NCI-H460 (cell line): ENCODE measurements around the gene TPSB2. TPM values are rescaled to one million over a fixed set of nuclear protein-coding genes. Genes with fewer than 3 reads are reported as not detected.
"Not testable (repeated sequence)": the region's sequence is repeated elsewhere in the genome, so short reads cannot be mapped to it uniquely, and the experiment has no call there.

ENCODE experiments used
- DNase-seq: peaks from one replicate; pipeline ENCODE4 v3.0.0-alpha.2; 2016; ENCODE audit warnings: low read depth; ENCODE audit errors: extremely low read depth
- total RNA-seq: library from RNA; depleted of rRNA; stranded (reverse); fragments of >200 nt; shearing (Covaris generic); gene quantifications from 2 replicates; pipeline ENCODE4 v1.2.3, GENCODE V29; 2014; rRNA removed

TPSB2 gene
- total RNA-seq, 1 experiment from 2014 or later = not detected

- DNase-seq = no peak
Observed at GRCh38 chr16:1189455-1189854, 40.5 kb downstream of the TPSB2 start.

- DNase-seq = peak; percentile 58
Observed at GRCh38 chr16:1188432-1189189, 41.4 kb downstream of the TPSB2 start.

GRCh38 chr16:1185460-1186207 is 44.4 kb downstream of the TPSB2 start:
- DNase-seq = not testable (repeated sequence)

GRCh38 chr16:1184980-1185379 is 45.0 kb downstream of the TPSB2 start:
- no peak for DNase-seq

GRCh38 chr16:1184156-1184868 is 45.7 kb downstream of the TPSB2 start:
- no peak for DNase-seq

GRCh38 chr16:1182950-1183907 is 46.8 kb downstream of the TPSB2 start:
- peak; percentile 19 for DNase-seq

- DNase-seq = no peak
Observed at GRCh38 chr16:1182316-1182671, 47.7 kb downstream of the TPSB2 start.

- DNase-seq = no peak
Observed at GRCh38 chr16:1181404-1182315, 48.3 kb downstream of the TPSB2 start.

GRCh38 chr16:1180549-1181403 is 49.2 kb downstream of the TPSB2 start:
- DNase-seq = no peak

Other genes starting within 250 kb of the TPSB2 start
- 0.97 and 1.5 TPM in 2 replicates for gene SOX8, start 248.4 kb downstream of the TPSB2 start, total RNA-seq
- 0.40 TPM in 1 of 2 replicates, not detected in the other for gene SSTR5, start 157.4 kb downstream of the TPSB2 start, total RNA-seq
- gene C1QTNF8, start 133.9 kb downstream of the TPSB2 start, total RNA-seq = not detected in 2 replicates
- gene CACNA1H, start 77.1 kb downstream of the TPSB2 start, total RNA-seq = 3.9 and 4.2 TPM in 2 replicates
- not detected in 2 replicates for gene TPSG1, start 4.9 kb downstream of the TPSB2 start, total RNA-seq
- not detected in 2 replicates for gene TPSAB1, start 10.5 kb upstream of the TPSB2 start, total RNA-seq
- not detected in 2 replicates for gene TPSD1, start 25.9 kb upstream of the TPSB2 start, total RNA-seq
- 90.5 and 120 TPM in 2 replicates for gene UBE2I, start 79.5 kb upstream of the TPSB2 start, total RNA-seq
- gene BAIAP3, start 103.5 kb upstream of the TPSB2 start, total RNA-seq = 0.29 and 0.89 TPM in 2 replicates
- gene TSR3, start 121.7 kb upstream of the TPSB2 start, total RNA-seq = 45.4 and 50.2 TPM in 2 replicates
- gene GNPTG, start 121.7 kb upstream of the TPSB2 start, total RNA-seq = 32.2 and 33.0 TPM in 2 replicates
- 29.2 and 31.0 TPM in 2 replicates for gene UNKL, start 184.5 kb upstream of the TPSB2 start, total RNA-seq
- 29.7 and 31.1 TPM in 2 replicates for gene UQCC4, start 190.6 kb upstream of the TPSB2 start, total RNA-seq
- gene PERCC1, start 200.9 kb upstream of the TPSB2 start, total RNA-seq = not detected in 2 replicates
- 0.42 and 0.61 TPM in 2 replicates for gene CCDC154, start 214.4 kb upstream of the TPSB2 start, total RNA-seq
- 62.0 and 67.0 TPM in 2 replicates for gene CLCN7, start 244.8 kb upstream of the TPSB2 start, total RNA-seq